T-helper 2 cell treated with Interferon-gamma antibody and Interleukin-4, amounts not matched to agents 100 ng/mL and 5 ng/mL, for 36 hours (primary cell): Measurements from ENCODE around the gene MEIKIN. TPM values are rescaled to one million over a fixed set of nuclear protein-coding genes. Genes with fewer than 3 reads are reported as not detected.

ENCODE experiments used
- intact Hi-C: fragments of 100-400 bp; cut with micrococcal nuclease; formaldehyde crosslinking; loops from one replicate; pipeline ENCODE4 v1.15.1; 2023
- total RNA-seq: library from RNA; stranded (reverse); gene quantifications from 2 replicates; pipeline ENCODE4 v1.2.3, GENCODE V29; 2022

MEIKIN gene
- not detected in 2 replicates for total RNA-seq

- intact Hi-C loops = no loop called here
Measured at GRCh38 chr5:131945551-131946168, at the start of gene MEIKIN. Gene MEIKIN, minus strand, starts transcription at chr5:131945663. Its CDS starts 158 bp downstream, at chr5:131945505.

- intact Hi-C loops = no loop called here
Measured at GRCh38 chr5:131994533-131995226, 49.2 kb upstream of the MEIKIN start.

GRCh38 chr5:131994090-131994489, 48.6 kb upstream of the MEIKIN start:
- intact Hi-C loops = no loop called here

- intact Hi-C loops = no loop called here
Measured at GRCh38 chr5:131993676-131994075, 48.2 kb upstream of the MEIKIN start.

GRCh38 chr5:131992370-131992769, 46.9 kb upstream of the MEIKIN start:
- intact Hi-C loops = no loop called here

GRCh38 chr5:131991593-131992324, 46.3 kb upstream of the MEIKIN start:
- intact Hi-C loops = no loop called here

GRCh38 chr5:131990716-131991115, 45.3 kb upstream of the MEIKIN start:
- intact Hi-C loops = no loop called here

- intact Hi-C loops = no loop called here
Measured at GRCh38 chr5:131988601-131989000, 43.1 kb upstream of the MEIKIN start.

- intact Hi-C loops = no loop called here
Measured at GRCh38 chr5:131987251-131987650, 41.8 kb upstream of the MEIKIN start.

GRCh38 chr5:131986161-131986912, 40.9 kb upstream of the MEIKIN start:
- intact Hi-C loops = no loop called here

- intact Hi-C loops = no loop called here
Measured at GRCh38 chr5:131984956-131985665, 39.6 kb upstream of the MEIKIN start.

- intact Hi-C loops = no loop called here
Measured at GRCh38 chr5:131983244-131983771, 37.8 kb upstream of the MEIKIN start.

GRCh38 chr5:131981516-131981915, 36.1 kb upstream of the MEIKIN start:
- intact Hi-C loops = no loop called here

- intact Hi-C loops = no loop called here
Measured at GRCh38 chr5:131980696-131981095, 35.2 kb upstream of the MEIKIN start.

GRCh38 chr5:131979816-131980215, 34.4 kb upstream of the MEIKIN start:
- intact Hi-C loops = no loop called here

- intact Hi-C loops = no loop called here
Measured at GRCh38 chr5:131977212-131977604, 31.7 kb upstream of the MEIKIN start.

GRCh38 chr5:131976414-131977211, 31.1 kb upstream of the MEIKIN start:
- intact Hi-C loops = no loop called here

GRCh38 chr5:131974956-131975726, 29.7 kb upstream of the MEIKIN start:
- intact Hi-C loops = no loop called here

GRCh38 chr5:131974622-131974955, 29.1 kb upstream of the MEIKIN start:
- intact Hi-C loops = no loop called here
